Trophoblast cell (in vitro differentiated cells and primary cell): Measurements from ENCODE around the gene AXIN1.

Source experiments
- DNase-seq, 2 donors: peaks; one replicate each; pipeline ENCODE4 v3.0.0-alpha.2; 2016
- H2AFZ ChIP-seq: 2 replicates; pipeline ENCODE4 v1.6.1; 2013; ENCODE audit warnings: low read length, moderate library complexity, mild to moderate bottlenecking; ENCODE audit not compliant: insufficient read depth, poor library complexity
- H2AK5ac ChIP-seq: 2 replicates; pipeline ENCODE4 v1.6.1; 2013; ENCODE audit warnings: mild to moderate bottlenecking, low read length
- H2BK120ac ChIP-seq: 2 replicates; pipeline ENCODE4 v1.6.1; 2013; ENCODE audit warnings: low read length, mild to moderate bottlenecking, moderate library complexity; ENCODE audit not compliant: insufficient read depth, poor library complexity
- H2BK12ac ChIP-seq: 2 replicates; pipeline ENCODE4 v1.6.1; 2013; ENCODE audit warnings: mild to moderate bottlenecking, low read length, moderate library complexity
- H2BK5ac ChIP-seq: 2 replicates; pipeline ENCODE4 v1.6.1; 2013; ENCODE audit warnings: low read length, low read depth, moderate library complexity, mild to moderate bottlenecking; ENCODE audit not compliant: poor library complexity
- H3K14ac ChIP-seq: 2 replicates; pipeline ENCODE4 v1.6.1; 2013; ENCODE audit warnings: mild to moderate bottlenecking, low read length
- H3K18ac ChIP-seq: 2 replicates; pipeline ENCODE4 v1.6.1; 2013; ENCODE audit warnings: mild to moderate bottlenecking, low read length
- H3K23ac ChIP-seq: 2 replicates; pipeline ENCODE4 v1.6.1; 2013; ENCODE audit warnings: low read length
- H3K27ac ChIP-seq: 2 replicates; pipeline ENCODE4 v1.5.1; 2013; ENCODE audit warnings: low read depth, mild to moderate bottlenecking, inconsistent platforms, low read length, moderate library complexity
- H3K27me3 ChIP-seq: 2 replicates; pipeline ENCODE4 v1.6.1; 2013; ENCODE audit warnings: inconsistent platforms, mild to moderate bottlenecking, low read length, moderate library complexity; ENCODE audit not compliant: insufficient read depth
- H3K36me3 ChIP-seq, 2 experiments: 1 replicate in 1 of 2; 2 replicates in 1 of 2; pipeline ENCODE4 v1.6.1; 2013; ENCODE audit warnings: low read length in 2 of 2, mild to moderate bottlenecking in 2 of 2, moderate library complexity in 1 of 2; ENCODE audit not compliant: insufficient read depth in 2 of 2, control insufficient read depth in 1 of 2
- H3K4ac ChIP-seq: 2 replicates; pipeline ENCODE4 v1.6.1; 2013; ENCODE audit warnings: low read depth, mild to moderate bottlenecking, low read length, moderate library complexity
- H3K4me1 ChIP-seq, 2 experiments: 1 replicate in 1 of 2; 2 replicates in 1 of 2; pipeline ENCODE4 v1.6.1; 2013; ENCODE audit warnings: low read length in 2 of 2, mild to moderate bottlenecking in 2 of 2, moderate library complexity in 1 of 2; ENCODE audit not compliant: insufficient read depth in 2 of 2, control insufficient read depth in 1 of 2
- H3K4me2 ChIP-seq: 2 replicates; pipeline ENCODE4 v1.6.1; 2013; ENCODE audit warnings: inconsistent platforms, mild to moderate bottlenecking, low read length, moderate library complexity
- H3K4me3 ChIP-seq: 2 replicates; pipeline ENCODE4 v1.5.1; 2013; ENCODE audit warnings: mild to moderate bottlenecking, low read depth, low read length, inconsistent platforms
- H3K79me1 ChIP-seq: one replicate; pipeline ENCODE4 v1.6.1; 2013; ENCODE audit warnings: low read length
- H3K79me2 ChIP-seq: 2 replicates; pipeline ENCODE4 v1.6.1; 2013; ENCODE audit warnings: low read length, mild to moderate bottlenecking; ENCODE audit not compliant: control insufficient read depth, insufficient read depth, poor library complexity
- H3K9ac ChIP-seq: 2 replicates; pipeline ENCODE4 v1.6.1; 2013; ENCODE audit warnings: mild to moderate bottlenecking, low read length
- H3K9me3 ChIP-seq: 2 replicates; pipeline ENCODE4 v1.6.1; 2013; ENCODE audit warnings: low read depth, mild to moderate bottlenecking, control low read depth, inconsistent platforms, low read length; ENCODE audit not compliant: insufficient read depth
- H4K12ac ChIP-seq: 2 replicates; pipeline ENCODE4 v1.6.1; 2013; ENCODE audit warnings: low read depth, mild to moderate bottlenecking, low read length, moderate library complexity
- H4K8ac ChIP-seq: 2 replicates; pipeline ENCODE4 v1.6.1; 2013; ENCODE audit warnings: low read depth, mild to moderate bottlenecking, low read length, moderate library complexity
- H4K91ac ChIP-seq: one replicate; pipeline ENCODE4 v1.6.1; 2013; ENCODE audit warnings: low read depth, mild to moderate bottlenecking, low read length, moderate library complexity
- WGBS: extraction: QIAGEN DNeasy Blood & Tissue Kit; methylation state at CpG from one replicate; pipeline ENCODE4 v1.1.7; 2013; ENCODE audit warnings: missing lambda C conversion rate; ENCODE audit not compliant: insufficient read length, insufficient coverage; ENCODE audit errors: extremely low coverage; 5-methylcytosine and 5-hydroxymethylcytosine counted together

AXIN1 gene

DNA sequence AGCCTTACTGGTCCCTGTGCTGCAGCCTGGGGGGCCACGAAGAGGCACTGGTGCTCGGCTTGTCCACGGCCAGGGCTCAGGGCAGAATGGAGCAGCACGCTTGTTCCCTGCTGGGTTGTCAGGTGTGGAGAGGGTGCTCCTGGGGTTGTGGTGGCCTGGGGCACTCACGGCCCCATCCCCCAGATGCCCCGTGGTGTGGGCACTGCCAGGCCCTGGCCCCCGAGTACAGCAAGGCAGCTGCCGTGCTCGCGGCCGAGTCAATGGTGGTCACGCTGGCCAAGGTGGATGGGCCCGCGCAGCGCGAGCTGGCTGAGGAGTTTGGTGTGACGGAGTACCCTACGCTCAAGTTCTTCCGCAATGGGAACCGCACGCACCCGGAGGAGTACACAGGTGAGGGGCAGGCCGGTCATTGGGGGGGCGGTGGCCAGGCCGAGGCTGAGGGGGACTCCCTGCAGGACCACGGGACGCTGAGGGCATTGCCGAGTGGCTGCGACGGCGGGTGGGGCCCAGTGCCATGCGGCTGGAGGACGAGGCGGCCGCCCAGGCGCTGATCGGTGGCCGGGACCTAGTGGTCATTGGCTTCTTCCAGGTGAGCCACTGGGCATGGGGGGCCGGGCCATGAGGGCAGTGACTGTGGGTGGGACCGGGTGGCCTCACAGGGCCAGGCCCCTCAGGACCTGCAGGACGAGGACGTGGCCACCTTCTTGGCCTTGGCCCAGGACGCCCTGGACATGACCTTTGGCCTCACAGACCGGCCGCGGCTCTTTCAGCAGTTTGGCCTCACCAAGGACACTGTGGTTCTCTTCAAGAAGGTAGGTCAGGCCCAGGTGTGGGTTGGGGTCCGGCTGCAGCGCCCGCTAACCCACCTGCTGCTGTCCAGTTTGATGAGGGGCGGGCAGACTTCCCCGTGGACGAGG lies 68.1 kb downstream of the AXIN1 start:
- peaks cover 16% of the 10 kb centered on the region for H3K9me3 ChIP-seq
- H2AK5ac ChIP-seq, result no peak overlapping the region
- peaks cover 27 to 29% of the 10 kb centered on the region in 2 experiments for H3K36me3 ChIP-seq
- no peak overlapping the region for H3K4me3 ChIP-seq
- no peaks in the 10 kb centered on the region for H3K79me2 ChIP-seq
- H2AFZ ChIP-seq, result no peak overlapping the region
- H3K27ac ChIP-seq, result no peak overlapping the region
- H3K23ac ChIP-seq, result no peak overlapping the region
- H4K91ac ChIP-seq, result no peak overlapping the region
- no peak overlapping the region for H3K9ac ChIP-seq
- H2BK12ac ChIP-seq, result no peak overlapping the region
- no peak overlapping the region for H3K4me2 ChIP-seq
- H3K4ac ChIP-seq, result no peak overlapping the region
- no CpG with 5 or more reads among the region's 52 CpGs for WGBS
- no peak overlapping the region for H3K14ac ChIP-seq
- no peaks in the 10 kb centered on the region for H3K4me1 ChIP-seq
- H2BK5ac ChIP-seq, result no peak overlapping the region
- H4K8ac ChIP-seq, result no peak overlapping the region
- no peak overlapping the region for H4K12ac ChIP-seq
- H3K79me1 ChIP-seq, result no peaks in the 10 kb centered on the region
- DNase-seq, result no peak
- H2BK120ac ChIP-seq, result no peak overlapping the region
- no peak overlapping the region for H3K18ac ChIP-seq
- H3K27me3 ChIP-seq, result peaks cover 22% of the 10 kb centered on the region

DNA sequence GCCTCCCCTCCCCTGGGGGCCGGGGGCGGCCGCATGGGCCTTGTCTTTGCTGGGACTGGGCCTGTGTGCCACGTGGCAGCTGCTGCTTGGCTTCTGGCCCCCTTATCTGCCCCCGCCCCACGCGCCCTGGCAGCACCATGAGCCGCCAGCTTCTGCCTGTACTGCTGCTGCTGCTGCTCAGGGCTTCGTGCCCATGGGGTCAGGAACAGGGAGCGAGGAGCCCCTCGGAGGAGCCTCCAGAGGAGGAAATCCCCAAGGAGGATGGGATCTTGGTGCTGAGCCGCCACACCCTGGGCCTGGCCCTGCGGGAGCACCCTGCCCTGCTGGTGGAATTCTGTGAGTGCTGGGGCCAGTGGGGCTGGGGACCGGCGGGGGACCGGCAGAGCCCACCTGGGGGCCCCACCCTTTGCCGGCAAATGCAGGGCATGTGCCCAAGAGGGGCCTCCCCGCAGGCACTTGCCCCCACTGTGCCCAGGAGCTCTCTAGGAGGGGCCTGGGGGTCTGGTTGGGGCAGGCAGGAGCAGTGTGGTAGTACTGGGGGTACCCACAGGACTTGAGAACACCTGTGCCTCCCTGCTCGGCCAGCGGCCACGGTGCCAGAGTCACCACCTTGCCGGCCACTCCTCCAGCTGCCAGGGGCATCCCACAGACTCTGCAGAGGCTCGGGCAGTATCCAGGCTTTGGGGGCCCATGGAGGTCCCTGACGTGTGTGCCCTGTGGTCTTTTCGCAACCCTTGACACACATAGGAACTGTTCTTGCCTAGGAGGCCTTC lies 69.3 kb downstream of the AXIN1 start, which contains the start of gene PDIA2:
Gene PDIA2 (plus strand): TSS at position 132 of the 773 bp plus-strand sequence. CDS start 6 bp downstream, at position 138.
- Histone ChIP-seq H3K79me1 (no peaks in the 10 kb centered on the region), H3K4me3 (no peak within 1 kb of the TSS), H3K9ac (no peak within 1 kb of the TSS), H2BK120ac (no peak within 1 kb of the TSS), H2AK5ac (no peak within 1 kb of the TSS), H2AFZ (no peak within 1 kb of the TSS), H3K27me3 (peaks cover 25% of the 10 kb centered on the region), H4K8ac (no peak within 1 kb of the TSS), H3K4ac (no peak within 1 kb of the TSS), H3K79me2 (no peaks in the 10 kb centered on the region), H3K18ac (no peak within 1 kb of the TSS), H3K4me2 (no peak within 1 kb of the TSS), H3K27ac (no peak within 1 kb of the TSS), H2BK12ac (no peak within 1 kb of the TSS), H3K9me3 (peaks cover 14% of the 10 kb centered on the region), H3K23ac (no peak within 1 kb of the TSS), H2BK5ac (no peak within 1 kb of the TSS), H4K91ac (no peak within 1 kb of the TSS), H4K12ac (no peak within 1 kb of the TSS), H3K14ac (no peak within 1 kb of the TSS), H3K36me3 (peaks cover 17 to 19% of the 10 kb centered on the region in 2 experiments), H3K4me1 (no peaks in the 10 kb centered on the region)
- DNase-seq, result no peak
- no CpG with 5 or more reads among the region's 25 CpGs for WGBS

DNA sequence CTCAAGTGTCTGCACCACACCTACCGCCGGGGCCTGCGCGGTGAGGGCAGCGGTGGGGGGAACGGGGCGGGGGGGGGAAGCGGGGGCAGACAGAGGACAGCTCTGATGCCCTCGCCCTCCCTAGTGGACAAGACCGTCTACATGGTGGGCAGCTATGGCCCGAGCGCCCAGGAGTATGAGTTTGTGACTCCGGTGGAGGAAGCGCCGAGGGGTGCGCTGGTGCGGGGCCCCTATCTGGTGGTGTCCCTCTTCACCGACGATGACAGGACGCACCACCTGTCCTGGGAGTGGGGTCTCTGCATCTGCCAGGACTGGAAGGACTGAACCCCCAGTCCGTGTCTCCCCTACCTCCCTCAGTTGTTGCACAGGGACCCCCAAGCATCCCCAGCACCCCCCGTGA lies 70.0 kb downstream of the AXIN1 start:
- Histone ChIP-seq H2BK120ac (no peak overlapping the region), H3K23ac (no peak overlapping the region), H3K14ac (no peak overlapping the region), H3K79me2 (no peaks in the 10 kb centered on the region), H3K9ac (no peak overlapping the region), H3K4me2 (no peak overlapping the region), H3K9me3 (peaks cover 14% of the 10 kb centered on the region), H3K27me3 (peaks cover 25% of the 10 kb centered on the region), H2AFZ (no peak overlapping the region), H2BK5ac (no peak overlapping the region), H2BK12ac (no peak overlapping the region), H3K4me1 (no peaks in the 10 kb centered on the region), H3K27ac (no peak overlapping the region), H2AK5ac (no peak overlapping the region), H4K8ac (no peak overlapping the region), H3K36me3 (peaks cover 10 to 13% of the 10 kb centered on the region in 2 experiments), H3K4me3 (no peak overlapping the region), H4K12ac (no peak overlapping the region), H3K18ac (no peak overlapping the region), H3K4ac (no peak overlapping the region), H4K91ac (no peak overlapping the region), H3K79me1 (no peaks in the 10 kb centered on the region)
- no CpG with 5 or more reads among the region's 22 CpGs for WGBS
- DNase-seq, result no peak

DNA sequence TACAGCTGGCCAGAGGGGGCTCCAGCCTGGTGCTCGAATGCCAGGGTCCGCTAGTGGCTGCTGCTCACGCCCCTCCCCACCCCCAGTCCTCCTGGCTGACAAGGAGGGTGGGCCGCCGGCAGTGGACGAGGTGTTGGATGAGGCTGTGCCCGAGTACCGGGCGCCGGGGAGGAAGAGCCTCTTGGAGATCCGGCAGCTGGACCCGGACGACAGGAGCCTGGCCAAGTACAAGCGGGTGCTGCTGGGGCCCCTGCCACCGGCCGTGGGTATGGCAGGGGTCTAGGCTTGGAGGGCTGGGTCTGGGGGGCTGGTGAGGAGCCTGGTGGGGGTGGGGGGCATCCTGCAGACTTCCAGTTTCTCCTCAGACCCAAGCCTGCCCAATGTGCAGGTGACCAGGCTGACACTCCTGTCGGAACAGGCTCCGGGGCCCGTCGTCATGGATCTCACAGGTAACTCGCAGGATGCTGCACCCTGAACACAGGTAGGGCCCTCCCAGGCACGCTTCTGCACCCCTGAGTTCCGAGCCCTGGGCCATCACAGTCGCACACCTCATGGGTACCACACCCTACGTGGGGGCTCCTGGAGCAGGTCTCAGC lies 70.8 kb downstream of the AXIN1 start:
- WGBS, result no CpG with 5 or more reads among the region's 25 CpGs
- Histone ChIP-seq H2BK120ac (no peak overlapping the region), H3K4me3 (no peak overlapping the region), H3K4me2 (no peak overlapping the region), H2AK5ac (no peak overlapping the region), H3K36me3 (peaks cover 4 to 8% of the 10 kb centered on the region in 2 experiments), H4K8ac (no peak overlapping the region), H3K27ac (no peak overlapping the region), H3K23ac (no peak overlapping the region), H3K79me2 (no peaks in the 10 kb centered on the region), H2AFZ (no peak overlapping the region), H3K4ac (no peak overlapping the region), H3K9me3 (peaks cover 11% of the 10 kb centered on the region), H2BK12ac (no peak overlapping the region), H4K12ac (no peak overlapping the region), H3K4me1 (no peaks in the 10 kb centered on the region), H3K14ac (no peak overlapping the region), H3K27me3 (peaks cover 25% of the 10 kb centered on the region), H3K79me1 (no peaks in the 10 kb centered on the region), H2BK5ac (no peak overlapping the region), H3K9ac (no peak overlapping the region), H3K18ac (no peak overlapping the region), H4K91ac (no peak overlapping the region)
- no peak for DNase-seq
